Peyer's patch (tissue), 4 donors: ENCODE results near the gene SLC35D2. TPM values are rescaled to one million over a fixed set of nuclear protein-coding genes. Genes with fewer than 3 reads are reported as not detected.

Source experiments
- DNase-seq, 3 donors: peaks; one replicate each; pipeline ENCODE4 v3.0.0-alpha.2; 2017 to 2019
- H3K27ac ChIP-seq, 4 donors: fragments of 200-600 bp; sonication (generic); one replicate each; pipeline ENCODE4 v1.5.1; 2016 to 2019
- H3K27me3 ChIP-seq, 2 donors: fragments of 200-600 bp; sonication (generic); one replicate each; pipeline ENCODE4 v1.5.1; 2019
- H3K36me3 ChIP-seq, 3 donors: fragments of 200-600 bp; sonication (generic); one replicate each; pipeline ENCODE4 v1.5.1; 2016 to 2019
- H3K4me1 ChIP-seq, 4 donors: fragments of 200-600 bp; sonication (generic); one replicate each; pipeline ENCODE4 v1.5.1; 2016 to 2019
- H3K4me3 ChIP-seq, 4 donors: fragments of 200-600 bp; sonication (generic); 1 replicate in 3 of 4; 2 replicates in 1 of 4; pipeline ENCODE4 v1.5.1; 2016 to 2019; ENCODE audit warnings: mild to moderate bottlenecking in 1 of 4
- H3K9me3 ChIP-seq, 4 donors: fragments of 200-600 bp; sonication (generic); one replicate each; pipeline ENCODE4 v1.5.1; 2016 to 2019; ENCODE audit warnings: mild to moderate bottlenecking in 1 of 4
- CTCF ChIP-seq, 6 experiments: fragments of 450-650 bp in 4 of 6; fragments of 200-600 bp in 2 of 6; sonication (generic) in 1 of 6; IDR thresholded peaks; one replicate each; pipeline ENCODE4 v1.5.1; 2017 to 2019; ENCODE audit warnings: antibody characterized with exemption in 6 of 6, mild to moderate bottlenecking in 3 of 6, moderate library complexity in 1 of 6
- POLR2A ChIP-seq, 2 donors: fragments of 450-650 bp; IDR thresholded peaks; one replicate each; pipeline ENCODE4 v1.5.1; 2017; ENCODE audit warnings: antibody characterized with exemption in 2 of 2, mild to moderate bottlenecking in 2 of 2, moderate library complexity in 2 of 2
- total RNA-seq, 4 donors: library from RNA; depleted of rRNA; stranded (reverse); fragments of >200 nt; gene quantifications; one replicate each; pipeline ENCODE4 v1.1.0, GENCODE V29; 2016

Gene SLC35D2
- total RNA-seq, 4 donors from 2014 or later, result 38.8 to 140 (median 84.9) TPM

GRCh38 chr9:96408409-96409280 lies 25.1 kb upstream of the SLC35D2 start:
- no peak for DNase-seq
- H3K36me3 ChIP-seq, result no peaks in the 10 kb centered on the region
- H3K4me3 ChIP-seq, result no peak overlapping the region
- H3K4me1 ChIP-seq, result no peaks in the 10 kb centered on the region
- TF ChIP-seq CTCF (IDR thresholded peaks at IDR 0.05), result no peak
- TF ChIP-seq POLR2A (IDR thresholded peaks at IDR 0.05), result no peak
- peak overlapping the region in 1 of 4 donors; percentile 21 for H3K27ac ChIP-seq
- H3K9me3 ChIP-seq, result no peaks in the 10 kb centered on the region
- H3K27me3 ChIP-seq, result no peaks in the 10 kb centered on the region

GRCh38 chr9:96400132-96400910 lies 16.8 kb upstream of the SLC35D2 start:
- TF ChIP-seq POLR2A (IDR thresholded peaks at IDR 0.05) (no peak), CTCF (IDR thresholded peaks at IDR 0.05) (no peak)
- H3K4me3 ChIP-seq, result no peak overlapping the region
- no peaks in the 10 kb centered on the region for H3K36me3 ChIP-seq
- H3K27me3 ChIP-seq, result no peaks in the 10 kb centered on the region
- no peak overlapping the region for H3K27ac ChIP-seq
- H3K4me1 ChIP-seq, result no peaks in the 10 kb centered on the region
- H3K9me3 ChIP-seq, result no peaks in the 10 kb centered on the region
- DNase-seq, result no peak

GRCh38 chr9:96399325-96399633 lies 15.8 kb upstream of the SLC35D2 start:
- Histone ChIP-seq H3K4me1 (no peaks in the 10 kb centered on the region), H3K27me3 (no peaks in the 10 kb centered on the region), H3K9me3 (no peaks in the 10 kb centered on the region), H3K27ac (peak overlapping the region; percentile 13 to 53 (median 37)), H3K36me3 (no peaks in the 10 kb centered on the region), H3K4me3 (no peak overlapping the region)
- no peak for DNase-seq
- TF ChIP-seq CTCF (IDR thresholded peaks at IDR 0.05), result no peak
- no peak for TF ChIP-seq POLR2A (IDR thresholded peaks at IDR 0.05)

- Histone ChIP-seq H3K36me3 (no peaks in the 10 kb centered on the region), H3K4me1 (no peaks in the 10 kb centered on the region), H3K9me3 (no peaks in the 10 kb centered on the region), H3K4me3 (no peak overlapping the region), H3K27ac (peak overlapping the region; percentile 13 to 53 (median 37)), H3K27me3 (no peaks in the 10 kb centered on the region)
- no peak for TF ChIP-seq POLR2A (IDR thresholded peaks at IDR 0.05)
- no peak for TF ChIP-seq CTCF (IDR thresholded peaks at IDR 0.05)
- peak in 2 of 3 donors; percentile 41 to 59 for DNase-seq
These were observed 15.2 kb upstream of the SLC35D2 start for GRCh38 chr9:96398582-96399324.

- H3K4me1 ChIP-seq, result peaks cover 0 to 5% (median 0%) of the 10 kb centered on the region in 4 donors
- DNase-seq, result no peak
- H3K36me3 ChIP-seq, result no peaks in the 10 kb centered on the region
- no peaks in the 10 kb centered on the region for H3K9me3 ChIP-seq
- H3K4me3 ChIP-seq, result no peak overlapping the region
- no peaks in the 10 kb centered on the region for H3K27me3 ChIP-seq
- TF ChIP-seq POLR2A (IDR thresholded peaks at IDR 0.05), result no peak
- TF ChIP-seq CTCF (IDR thresholded peaks at IDR 0.05), result no peak
- H3K27ac ChIP-seq, result no peak overlapping the region
These were observed 12.5 kb upstream of the SLC35D2 start for GRCh38 chr9:96395964-96396363.
